HEK293 (cell line): ENCODE data around the gene CTSE.

ENCODE experiments used
- CTCF ChIP-seq: fragments of 450-650 bp; formaldehyde crosslinking; IDR thresholded peaks from 2 replicates; pipeline ENCODE4 v1.5.1; 2016; ENCODE audit warnings: missing biosample characterization, missing genetic modification characterization
- ELK4 ChIP-seq: IDR thresholded peaks from 2 replicates; pipeline ENCODE4 v1.6.1; 2011; ENCODE audit warnings: mild to moderate bottlenecking, low read depth, low read length, borderline replicate concordance
- REST ChIP-seq: fragments of 450-650 bp; formaldehyde crosslinking; IDR thresholded peaks from 2 replicates; pipeline ENCODE4 v1.5.1; 2016; ENCODE audit warnings: missing biosample characterization, missing genetic modification characterization
- ZBTB20 ChIP-seq: fragments of 450-650 bp; formaldehyde crosslinking; IDR thresholded peaks from 2 replicates; pipeline ENCODE4 v1.5.1; 2016; ENCODE audit warnings: missing biosample characterization, missing genetic modification characterization
- ZNF174 ChIP-seq: fragments of 450-650 bp; formaldehyde crosslinking; IDR thresholded peaks from 2 replicates; pipeline ENCODE4 v1.5.0; 2017; ENCODE audit warnings: missing biosample characterization, mild to moderate bottlenecking, missing genetic modification characterization
- ZNF184 ChIP-seq: fragments of 450-650 bp; IDR thresholded peaks from 2 replicates; pipeline ENCODE4 v1.5.1; 2018; ENCODE audit warnings: missing biosample characterization, mild to moderate bottlenecking, missing genetic modification characterization
- ZNF391 ChIP-seq: fragments of 450-650 bp; formaldehyde crosslinking; IDR thresholded peaks from 2 replicates; pipeline ENCODE4 v1.5.1; 2016; ENCODE audit warnings: low read depth, missing biosample characterization, missing genetic modification characterization, borderline replicate concordance
- ZNF561 ChIP-seq: fragments of 450-650 bp; IDR thresholded peaks from 2 replicates; pipeline ENCODE4 v1.5.1; 2018; ENCODE audit warnings: missing biosample characterization, missing genetic modification characterization, borderline replicate concordance
- ZNF768 ChIP-seq: fragments of 450-650 bp; formaldehyde crosslinking; IDR thresholded peaks from 2 replicates; pipeline ENCODE4 v1.5.1; 2018; ENCODE audit warnings: missing biosample characterization, mild to moderate bottlenecking, missing genetic modification characterization

GRCh38 chr1:206021626-206022365, 1.9 kb downstream of the CTSE start:
- no peak for TF ChIP-seq ZNF184 (tag by site-specific recombination)
- TF ChIP-seq CTCF = no peak
- TF ChIP-seq REST (tag by site-specific recombination) = no peak
- no peak for TF ChIP-seq ZBTB20
- TF ChIP-seq ZNF391 (tag by site-specific recombination) = no peak
- no peak for TF ChIP-seq ZNF174
- TF ChIP-seq ELK4 = no peak
- no peak for TF ChIP-seq ZNF561 (tag by site-specific recombination)
- TF ChIP-seq ZNF768 (tag by site-specific recombination) = no peak
